Measurements from ENCODE around the gene PCBP3. TPM values are rescaled to one million over a fixed set of nuclear protein-coding genes. Genes with fewer than 3 reads are reported as not detected.

Gene PCBP3
- total RNA-seq, 4 donors from 2014 or later: 0.13 to 0.26 TPM; not detected in 2

DNA sequence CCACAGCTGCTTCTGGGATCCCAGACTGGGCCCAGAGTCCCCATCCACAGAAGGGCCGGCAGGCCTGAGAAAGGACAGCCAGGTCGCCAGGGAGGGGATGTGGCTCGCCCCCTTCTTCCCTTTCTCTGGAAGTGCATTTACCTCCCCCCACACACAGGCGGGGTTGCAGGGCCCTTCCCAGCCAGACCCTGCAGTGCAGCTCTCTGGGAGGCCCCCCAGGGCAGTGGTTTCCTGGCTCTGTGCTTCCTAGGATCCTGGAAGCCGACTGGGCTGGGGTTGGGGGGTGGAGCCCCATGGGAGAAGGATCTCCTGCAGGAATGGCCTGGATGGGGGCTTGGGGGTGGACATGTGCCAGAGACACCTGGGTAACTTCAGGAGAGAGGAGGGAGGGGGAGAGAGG is 333.9 kb downstream of the PCBP3 start:
- Histone ChIP-seq H3K4me3 (no peak overlapping the region), H3K9me3 (no peaks in the 10 kb centered on the region), H3K36me3 (no peaks in the 10 kb centered on the region), H3K27ac (peak overlapping the region; percentile 54 to 64 (median 61)), H3K27me3 (peaks cover 18 to 27% (median 22%) of the 10 kb centered on the region in 3 donors), H3K4me1 (peaks cover 26 to 29% of the 10 kb centered on the region in 2 donors)
- DNase-seq: no peak
- TF ChIP-seq, protein P1, sequence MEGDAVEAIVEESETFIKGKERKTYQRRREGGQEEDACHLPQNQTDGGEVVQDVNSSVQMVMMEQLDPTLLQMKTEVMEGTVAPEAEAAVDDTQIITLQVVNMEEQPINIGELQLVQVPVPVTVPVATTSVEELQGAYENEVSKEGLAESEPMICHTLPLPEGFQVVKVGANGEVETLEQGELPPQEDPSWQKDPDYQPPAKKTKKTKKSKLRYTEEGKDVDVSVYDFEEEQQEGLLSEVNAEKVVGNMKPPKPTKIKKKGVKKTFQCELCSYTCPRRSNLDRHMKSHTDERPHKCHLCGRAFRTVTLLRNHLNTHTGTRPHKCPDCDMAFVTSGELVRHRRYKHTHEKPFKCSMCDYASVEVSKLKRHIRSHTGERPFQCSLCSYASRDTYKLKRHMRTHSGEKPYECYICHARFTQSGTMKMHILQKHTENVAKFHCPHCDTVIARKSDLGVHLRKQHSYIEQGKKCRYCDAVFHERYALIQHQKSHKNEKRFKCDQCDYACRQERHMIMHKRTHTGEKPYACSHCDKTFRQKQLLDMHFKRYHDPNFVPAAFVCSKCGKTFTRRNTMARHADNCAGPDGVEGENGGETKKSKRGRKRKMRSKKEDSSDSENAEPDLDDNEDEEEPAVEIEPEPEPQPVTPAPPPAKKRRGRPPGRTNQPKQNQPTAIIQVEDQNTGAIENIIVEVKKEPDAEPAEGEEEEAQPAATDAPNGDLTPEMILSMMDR (IDR thresholded peaks at IDR 0.05 in 4 of 5, conservative IDR thresholded peaks at IDR 0.05 in 1 of 5): no peak
- TF ChIP-seq POLR2A (IDR thresholded peaks at IDR 0.05): no peak
- intact Hi-C loops (cut with DNase I; ENCODE audit: low total_unique reads): no loop called here
- ATAC-seq: no peak
- in situ Hi-C loops (cut with MboI; ENCODE audit: low sequenced_read_pairs in 4 of 4): no loop called here

DNA sequence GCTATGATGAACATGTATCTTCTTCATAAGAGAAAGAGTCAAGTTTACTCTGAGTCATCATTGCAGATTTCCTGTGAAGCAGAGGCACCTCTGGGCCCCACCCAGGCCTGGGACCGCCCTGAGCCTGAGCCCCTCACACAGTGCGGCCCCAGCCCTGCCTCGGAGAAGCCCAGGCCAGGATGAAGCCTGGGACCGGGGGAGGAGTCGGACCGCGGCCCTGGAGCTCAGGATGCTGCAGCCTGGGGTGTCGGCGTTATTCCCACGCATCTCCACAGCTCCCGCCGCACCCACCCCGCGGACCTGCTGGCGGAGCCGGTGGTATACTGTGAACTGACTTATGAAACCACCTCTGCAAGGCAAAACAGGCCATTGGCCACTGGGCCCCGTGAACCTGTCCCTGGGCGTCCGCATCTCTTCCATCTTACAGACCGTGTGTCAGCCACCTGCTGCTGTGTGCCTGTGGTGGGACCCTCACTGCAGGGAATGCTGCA is 335.7 kb downstream of the PCBP3 start:
- no peaks in the 10 kb centered on the region for H3K36me3 ChIP-seq
- intact Hi-C loops (cut with DNase I; ENCODE audit: low total_unique reads) (no loop called here), in situ Hi-C loops (cut with MboI; ENCODE audit: low sequenced_read_pairs in 4 of 4) (no loop called here)
- DNase-seq: no peak
- peaks cover 11% of the 10 kb centered on the region in 3 donors for H3K27me3 ChIP-seq
- peaks cover 17 to 18% of the 10 kb centered on the region in 2 donors for H3K4me1 ChIP-seq
- no peak overlapping the region for H3K4me3 ChIP-seq
- no peak for ATAC-seq
- H3K9me3 ChIP-seq: no peaks in the 10 kb centered on the region
- TF ChIP-seq POLR2A (IDR thresholded peaks at IDR 0.05): no peak
- TF ChIP-seq, protein P1 (IDR thresholded peaks at IDR 0.05 in 4 of 5, conservative IDR thresholded peaks at IDR 0.05 in 1 of 5): no peak
- peak overlapping the region; percentile 43 to 64 (median 64) for H3K27ac ChIP-seq

DNA sequence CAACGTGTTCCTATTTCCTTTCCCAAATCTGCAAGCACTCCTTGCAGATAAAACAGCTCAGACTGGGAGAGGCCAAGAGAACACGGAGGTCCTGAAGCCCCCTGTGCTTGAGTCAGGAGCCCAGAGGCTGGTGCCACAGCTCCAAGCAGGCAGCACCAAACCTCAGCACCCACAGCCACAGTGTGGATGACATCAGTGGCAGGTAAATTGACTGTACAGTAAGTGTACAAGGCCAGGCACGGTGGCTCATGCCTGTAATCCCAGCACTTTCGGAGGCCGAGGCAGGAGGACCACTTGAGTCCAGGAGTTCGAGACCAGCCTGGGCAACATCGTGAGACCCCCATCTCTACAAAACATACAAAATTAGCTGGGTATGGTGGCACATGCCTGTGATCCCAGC is 336.1 kb downstream of the PCBP3 start:
- peaks cover 6 to 9% (median 8%) of the 10 kb centered on the region in 3 donors for H3K27me3 ChIP-seq
- H3K27ac ChIP-seq: peak overlapping the region in 2 of 4 donors; percentile 63 to 82
- no peak for DNase-seq
- no peak for TF ChIP-seq POLR2A (IDR thresholded peaks at IDR 0.05)
- TF ChIP-seq, protein P1 (IDR thresholded peaks at IDR 0.05 in 4 of 5, conservative IDR thresholded peaks at IDR 0.05 in 1 of 5): no peak
- no peak overlapping the region for H3K4me3 ChIP-seq
- no peaks in the 10 kb centered on the region for H3K36me3 ChIP-seq
- no peak for ATAC-seq
- peaks cover 13 to 14% of the 10 kb centered on the region in 2 donors for H3K4me1 ChIP-seq
- no peaks in the 10 kb centered on the region for H3K9me3 ChIP-seq
- in situ Hi-C loops (cut with MboI; ENCODE audit: low sequenced_read_pairs in 4 of 4): no loop called here
- intact Hi-C loops (cut with DNase I; ENCODE audit: low total_unique reads): no loop called here

DNA sequence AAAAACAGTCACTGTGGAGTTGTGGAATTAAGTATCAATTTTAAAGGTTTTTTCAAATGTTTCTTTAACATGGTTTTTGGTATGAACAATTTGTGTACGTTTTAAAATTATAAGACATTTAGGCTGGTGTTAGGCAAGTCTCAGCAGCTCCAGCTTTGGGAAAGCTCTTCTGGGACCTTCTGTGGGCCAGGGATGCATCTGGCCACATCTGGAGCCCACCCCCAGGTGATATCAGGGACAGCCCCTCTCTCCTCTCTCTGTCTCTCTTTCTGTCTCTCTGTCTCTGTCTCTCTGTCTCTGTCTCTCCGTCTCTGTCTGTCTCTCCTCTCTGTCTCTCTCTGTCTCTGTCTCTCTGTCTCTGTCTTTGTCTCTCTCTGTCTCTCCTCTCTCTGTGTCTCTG is 336.7 kb downstream of the PCBP3 start:
- in situ Hi-C loops (cut with MboI; ENCODE audit: low sequenced_read_pairs in 4 of 4): no loop called here
- ATAC-seq (no peak), DNase-seq (no peak)
- intact Hi-C loops (cut with DNase I; ENCODE audit: low total_unique reads): no loop called here
- Histone ChIP-seq H3K4me3 (no peak overlapping the region), H3K27me3 (peaks cover under 1 to 2% (median 1%) of the 10 kb centered on the region in 3 donors), H3K27ac (peak overlapping the region in 3 of 4 donors; percentile 47 to 82 (median 69)), H3K36me3 (no peaks in the 10 kb centered on the region), H3K4me1 (peaks cover 7 to 8% of the 10 kb centered on the region in 2 donors), H3K9me3 (no peaks in the 10 kb centered on the region)
- TF ChIP-seq, protein P1 (IDR thresholded peaks at IDR 0.05 in 4 of 5, conservative IDR thresholded peaks at IDR 0.05 in 1 of 5): no peak
- TF ChIP-seq POLR2A (IDR thresholded peaks at IDR 0.05): no peak

DNA sequence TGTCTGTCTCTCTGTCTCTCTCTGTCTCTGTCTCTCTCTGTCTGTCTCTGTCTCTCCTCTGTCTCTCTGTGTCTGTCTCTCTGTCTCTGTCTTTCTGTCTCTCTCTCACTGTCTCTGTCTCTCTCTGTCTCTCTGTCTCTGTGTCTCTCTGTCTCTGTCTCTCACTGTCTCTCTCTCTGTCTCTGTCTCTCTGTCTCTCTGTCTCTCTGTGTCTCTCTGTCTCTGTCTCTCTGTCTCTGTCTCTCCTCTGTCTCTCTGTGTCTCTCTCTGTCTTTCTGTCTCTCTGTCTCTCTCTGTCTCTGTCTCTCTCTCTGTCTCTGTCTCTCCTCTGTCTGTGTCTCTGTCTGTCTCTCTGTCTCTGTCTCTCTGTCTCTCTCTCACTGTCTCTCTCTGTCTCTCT is 337.2 kb downstream of the PCBP3 start:
- ATAC-seq (no peak), DNase-seq (no peak)
- TF ChIP-seq POLR2A (IDR thresholded peaks at IDR 0.05): no peak
- TF ChIP-seq, protein P1 (IDR thresholded peaks at IDR 0.05 in 4 of 5, conservative IDR thresholded peaks at IDR 0.05 in 1 of 5): no peak
- Histone ChIP-seq H3K36me3 (no peaks in the 10 kb centered on the region), H3K27ac (peak overlapping the region; percentile 69 to 85 (median 83)), H3K9me3 (no peaks in the 10 kb centered on the region), H3K4me1 (peaks cover 5 to 6% of the 10 kb centered on the region in 2 donors), H3K27me3 (peaks cover 0 to 2% (median 0%) of the 10 kb centered on the region in 3 donors), H3K4me3 (peak overlapping the region; percentile 62 to 70 (median 68))
- intact Hi-C loops (cut with DNase I; ENCODE audit: low total_unique reads) (no loop called here), in situ Hi-C loops (cut with MboI; ENCODE audit: low sequenced_read_pairs in 4 of 4) (no loop called here)

Measured in gastrocnemius medialis (tissue), 4 donors.